Measurements from ENCODE around the gene FOXL1. TPM values are rescaled to one million over a fixed set of nuclear protein-coding genes. Genes with fewer than 3 reads are reported as not detected.

Gene FOXL1
- total and polyA plus RNA-seq, 10 donors = 0.03 to 0.29 (median 0.07) TPM; not detected in 7

GRCh38 chr16:86618431-86619238 is 40.3 kb downstream of the FOXL1 start:
- Histone ChIP-seq H3K27me3 (replicated peaks in 1 of 7) (peaks cover 0 to 16% (median 0%) of the 10 kb centered on the region in 7 donors), H3K4me1 (no peaks in the 10 kb centered on the region), H3K27ac (peak overlapping the region in 3 of 8 donors; percentile 11 to 30 (median 20)), H3K4me3 (peak overlapping the region in 3 of 8 donors; percentile 10 to 52 (median 34)), H3K9me3 (no peaks in the 10 kb centered on the region), H3K36me3 (no peaks in the 10 kb centered on the region)
- TF ChIP-seq POLR2AphosphoS5 (IDR thresholded peaks at IDR 0.05) (no peak), CTCF (IDR thresholded peaks at IDR 0.05 in 8 of 11, conservative IDR thresholded peaks at IDR 0.05 in 3 of 11) (no peak), POLR2A (IDR thresholded peaks at IDR 0.05) (no peak)
- intact Hi-C loops (cut with DNase I; ENCODE audit: low total_unique reads) = no loop called here
- no peak for DNase-seq
- WGBS, 5 donors = 80 to 84% (median 84%) methylated on average over 16 of the region's 16 CpGs

- 85 to 89% (median 87%) methylated on average over 23 of the region's 23 CpGs for WGBS, 5 donors
- DNase-seq = no peak
- intact Hi-C loops (cut with DNase I; ENCODE audit: low total_unique reads) = no loop called here
- TF ChIP-seq POLR2AphosphoS5 (IDR thresholded peaks at IDR 0.05) (no peak), CTCF (IDR thresholded peaks at IDR 0.05 in 8 of 11, conservative IDR thresholded peaks at IDR 0.05 in 3 of 11) (no peak), POLR2A (IDR thresholded peaks at IDR 0.05) (no peak)
- Histone ChIP-seq H3K27ac (peak overlapping the region in 3 of 8 donors; percentile 11 to 30 (median 20)), H3K4me3 (peak overlapping the region in 3 of 8 donors; percentile 10 to 52 (median 34)), H3K9me3 (no peaks in the 10 kb centered on the region), H3K27me3 (replicated peaks in 1 of 7) (peaks cover 0 to 16% (median 0%) of the 10 kb centered on the region in 7 donors), H3K4me1 (no peaks in the 10 kb centered on the region), H3K36me3 (no peaks in the 10 kb centered on the region)
Measured at GRCh38 chr16:86619239-86619794, 41.0 kb downstream of the FOXL1 start.

- no peaks in the 10 kb centered on the region for H3K36me3 ChIP-seq
- H3K27ac ChIP-seq = no peak overlapping the region
- intact Hi-C loops (cut with DNase I; ENCODE audit: low total_unique reads) = no loop called here
- H3K27me3 ChIP-seq (replicated peaks in 1 of 7) = peaks cover 0 to 21% (median 0%) of the 10 kb centered on the region in 7 donors
- no peaks in the 10 kb centered on the region for H3K9me3 ChIP-seq
- H3K4me3 ChIP-seq = no peak overlapping the region
- no peaks in the 10 kb centered on the region for H3K4me1 ChIP-seq
- DNase-seq = no peak
- WGBS, 5 donors = 60 to 77% (median 71%) methylated on average over 1 of the region's 1 CpG
- TF ChIP-seq POLR2A (IDR thresholded peaks at IDR 0.05) = no peak
- TF ChIP-seq CTCF (IDR thresholded peaks at IDR 0.05 in 8 of 11, conservative IDR thresholded peaks at IDR 0.05 in 3 of 11) = no peak
- TF ChIP-seq POLR2AphosphoS5 (IDR thresholded peaks at IDR 0.05) = no peak
Measured at GRCh38 chr16:86620184-86620583, 41.8 kb downstream of the FOXL1 start.

GRCh38 chr16:86621966-86622365 is 43.6 kb downstream of the FOXL1 start:
- Histone ChIP-seq H3K9me3 (no peaks in the 10 kb centered on the region), H3K27me3 (replicated peaks in 1 of 7) (peaks cover 0 to 22% (median 0%) of the 10 kb centered on the region in 7 donors), H3K27ac (no peak overlapping the region), H3K36me3 (no peaks in the 10 kb centered on the region), H3K4me1 (no peaks in the 10 kb centered on the region), H3K4me3 (no peak overlapping the region)
- no peak for DNase-seq
- WGBS, 5 donors = 89 to 93% (median 90%) methylated on average over 10 of the region's 10 CpGs
- TF ChIP-seq CTCF (IDR thresholded peaks at IDR 0.05 in 8 of 11, conservative IDR thresholded peaks at IDR 0.05 in 3 of 11) (no peak), POLR2AphosphoS5 (IDR thresholded peaks at IDR 0.05) (no peak)
- intact Hi-C loops (cut with DNase I; ENCODE audit: low total_unique reads) = no loop called here
